DOHH2 (cell line): ENCODE measurements around the gene UBE2H.

Experiments
- CTCF ChIP-seq: fragments of 200-600 bp; sonication (generic); IDR thresholded peaks from one replicate; pipeline ENCODE4 v1.5.1; 2014; ENCODE audit warnings: antibody characterized with exemption, mild to moderate bottlenecking, low read depth, low read length; ENCODE audit not compliant: poor library complexity, severe bottlenecking
- EZH2phosphoT487 ChIP-seq: fragments of 200-600 bp; sonication (generic); IDR thresholded peaks from 2 replicates; pipeline ENCODE4 v1.6.1; 2017; ENCODE audit warnings: borderline replicate concordance, mild to moderate bottlenecking, antibody characterized with exemption, low read length, moderate library complexity, mixed read lengths

GRCh38 chr7:129804111-129804889 is 148.5 kb downstream of the UBE2H start:
- no peak for TF ChIP-seq EZH2phosphoT487
- TF ChIP-seq CTCF = no peak
